ENCODE results near the gene PRR9. TPM values are rescaled to one million over a fixed set of nuclear protein-coding genes. Genes with fewer than 3 reads are reported as not detected.

Gene PRR9
- total and polyA plus RNA-seq, 2 of the 8 experiments (the other 6 are each of a cell fraction or from before 2014, with no cell fraction given), result not detected

GRCh38 chr1:153246018-153246417, 28.6 kb downstream of the PRR9 start:
- Histone ChIP-seq H2BK120ac (replicated peaks; ENCODE audit: low read depth, low read length) (no peak overlapping the region), H3K9ac (replicated peaks in 1 of 4; ENCODE audit: extremely low read depth in 1 of 4, low read depth in 3 of 4, low read length in 3 of 4) (no peak overlapping the region), H2AFZ (ENCODE audit: low read length) (no peak overlapping the region), H3K23ac (ENCODE audit: insufficient read length) (no peak overlapping the region), H2BK5ac (ENCODE audit: low read depth, low read length) (no peak overlapping the region), H3K36me3 (ENCODE audit: control insufficient read depth in 2 of 4, insufficient read depth in 4 of 4, low read length in 3 of 4) (no peaks in the 10 kb centered on the region), H2BK15ac (ENCODE audit: low read length) (no peak overlapping the region), H3K79me1 (ENCODE audit: low read depth, low read length) (no peaks in the 10 kb centered on the region), H2BK12ac (ENCODE audit: low read depth, low read length) (no peak overlapping the region), H4K20me1 (replicated peaks in 1 of 2; ENCODE audit: control insufficient read depth in 1 of 2, insufficient read depth in 2 of 2, low read length in 2 of 2) (no peaks in the 10 kb centered on the region), H3K4ac (replicated peaks; ENCODE audit: insufficient read length, low read depth, low read length) (no peak overlapping the region), H3K4me3 (ENCODE audit: extremely low read depth in 1 of 4, insufficient read depth in 2 of 4, low read depth in 3 of 4, low read length in 4 of 4) (no peak overlapping the region), H3K4me1 (replicated peaks in 1 of 4; ENCODE audit: control insufficient read depth in 3 of 4, insufficient read depth in 4 of 4, low read length in 3 of 4) (no peaks in the 10 kb centered on the region), H3K9me3 (ENCODE audit: insufficient read depth in 2 of 2, low read depth in 1 of 2, low read length in 1 of 2) (peaks cover 2 to 9% of the 10 kb centered on the region in 2 experiments; a peak in 2 of 4 replicates), H4K5ac (ENCODE audit: insufficient read length, low read depth, low read length) (no peak overlapping the region), H3K23me2 (ENCODE audit: low read depth, low read length) (peaks cover 10% of the 10 kb centered on the region; the same call in 1 of the 2 replicates), H2AK5ac (ENCODE audit: low read depth, low read length) (no peak overlapping the region), H3K14ac (ENCODE audit: insufficient read length) (no peak overlapping the region), H3K27ac (ENCODE audit: low read depth, low read length) (no peak overlapping the region), H4K91ac (replicated peaks; ENCODE audit: insufficient read length, low read length) (no peak overlapping the region), H3K4me2 (ENCODE audit: insufficient read depth in 1 of 2, low read depth in 2 of 2, low read length in 2 of 2) (no peak overlapping the region), H3K79me2 (ENCODE audit: control insufficient read depth in 1 of 2, insufficient read depth in 2 of 2, low read length in 2 of 2) (no peaks in the 10 kb centered on the region), H4K8ac (ENCODE audit: extremely low read depth, insufficient read depth, low read length) (no peak overlapping the region), H2BK20ac (ENCODE audit: low read length) (no peak overlapping the region), H3K27me3 (replicated peaks in 1 of 4; ENCODE audit: control insufficient read depth in 3 of 4, extremely low read depth in 1 of 4, insufficient read depth in 3 of 4, low read length in 3 of 4) (no peaks in the 10 kb centered on the region), H3K56ac (replicated peaks; ENCODE audit: insufficient read length, low read depth, low read length) (no peak overlapping the region), H3K18ac (ENCODE audit: extremely low read depth, low read length) (no peak overlapping the region)
- DNase-seq (ENCODE audit: low read depth in 1 of 2, low spot score in 2 of 2) (no peak), FAIRE-seq (no peak)
- ChIA-PET POLR2A (ENCODE audit: partially characterized antibody) (no interaction called here), CTCF (ENCODE audit: partially characterized antibody) (interaction anchor here (0.6 to 3.1 kb wide), 3 partner anchors 18 to 458 kb away, joined by 3 to 10 read pairs (median 6); no protein-coding TSS in a partner anchor)
- 70% methylated on average over 1 of the region's 1 CpG; no CpG with 5 or more reads in 1 of the 2 experiments for WGBS, 2 experiments (ENCODE audit: extremely low coverage in 1 of 2, insufficient coverage in 1 of 2, insufficient read length in 1 of 2, insufficient replicate concordance in 2 of 2, low coverage in 1 of 2, low lambda C conversion rate in 2 of 2, missing lambda C conversion rate in 1 of 2)
- TF ChIP-seq SRF (IDR thresholded peaks at IDR 0.05; ENCODE audit: low read depth, low read length) (no peak), YY1 (IDR thresholded peaks at IDR 0.05; ENCODE audit: low read depth, low read length) (no peak), JUN (IDR thresholded peaks at IDR 0.05; ENCODE audit: low read depth, low read length) (no peak), SIN3A (conservative IDR thresholded peaks at IDR 0.05 in 1 of 2, IDR thresholded peaks at IDR 0.05 in 1 of 2; ENCODE audit: low read depth in 1 of 2, low read length in 2 of 2) (no peak), BACH1 (IDR thresholded peaks at IDR 0.05; ENCODE audit: low read length) (no peak), GTF2F1 (IDR thresholded peaks at IDR 0.05; ENCODE audit: borderline replicate concordance, low read depth, low read length) (no peak), SAP30 (IDR thresholded peaks at IDR 0.05; ENCODE audit: insufficient read depth, insufficient replicate concordance, low read length) (no peak), SP1 (IDR thresholded peaks at IDR 0.05; ENCODE audit: low read depth, low read length) (no peak), CHD1 (IDR thresholded peaks at IDR 0.05; ENCODE audit: low read depth, low read length) (no peak), CTCF (IDR thresholded peaks at IDR 0.05; ENCODE audit: control extremely low read depth in 1 of 3, insufficient read depth in 1 of 3, low read depth in 1 of 3, low read length in 3 of 3) (no peak), BCL11A (IDR thresholded peaks at IDR 0.05; ENCODE audit: low read depth in 2 of 2, low read length in 2 of 2) (no peak), KDM4A (IDR thresholded peaks at IDR 0.05; ENCODE audit: low read depth, low read length, severe bottlenecking) (no peak)

All from H1 (cell line).